ENCODE data around the gene PTPN21. TPM values are rescaled to one million over a fixed set of nuclear protein-coding genes. Genes with fewer than 3 reads are reported as not detected.

The PTPN21 gene
- total and polyA plus RNA-seq, 2 donors (not counting 3 experiments of a cell fraction or from before 2014, with no cell fraction given) = 9.2 to 16.1 TPM

- H3K27me3 ChIP-seq (ENCODE audit: control insufficient read depth in 2 of 2, insufficient read depth in 2 of 2, low read length in 2 of 2) = no peaks in the 10 kb centered on the region
- no peak overlapping the region for H3K9ac ChIP-seq (replicated peaks; ENCODE audit: extremely low read depth, insufficient read depth, low read length)
- H3K36me3 ChIP-seq (ENCODE audit: control insufficient read depth in 2 of 2, extremely low read depth in 1 of 2, insufficient read depth in 2 of 2, low read length in 2 of 2) = peaks cover 0 to 2% of the 10 kb centered on the region in 2 experiments
- TF ChIP-seq GATA2 (IDR thresholded peaks at IDR 0.05; ENCODE audit: insufficient read depth, insufficient read length, low read depth, low read length) = no peak
- TF ChIP-seq FOS (IDR thresholded peaks at IDR 0.05; ENCODE audit: borderline replicate concordance, insufficient read depth, low read length) = peak; percentile 53
- FAIRE-seq = no peak
- intact Hi-C loops (cut with micrococcal nuclease) = no loop called here
- no peak overlapping the region for H3K27ac ChIP-seq (ENCODE audit: insufficient read depth, low read depth, low read length)
- dilution Hi-C loops (cut with MboI; ENCODE audit: extremely low pct_ligation_motif_present, low sequenced_read_pairs) = no loop called here
- H3K9me3 ChIP-seq (replicated peaks; ENCODE audit: control insufficient read depth, insufficient read depth, low read length) = no peaks in the 10 kb centered on the region
- no peak overlapping the region for H3K4me2 ChIP-seq (ENCODE audit: insufficient read depth, low read length)
- DNase-seq (ENCODE audit: low read depth, low spot score) = no peak
- ChIA-PET POLR2A (no interaction called here), CTCF (no interaction called here)
- H3K4me1 ChIP-seq (ENCODE audit: control insufficient read depth, extremely low read depth, insufficient read depth, low read length) = peaks cover 7% of the 10 kb centered on the region
- H3K9me1 ChIP-seq (replicated peaks; ENCODE audit: control insufficient read depth, extremely low read depth, insufficient read depth, low read length) = no peaks in the 10 kb centered on the region
- no TSS peak for BruUV-seq (replicated peaks)
- peaks cover 55% of the 10 kb centered on the region for H3K79me2 ChIP-seq (ENCODE audit: control insufficient read depth, insufficient read depth, low read length)
- H3K4me3 ChIP-seq (replicated peaks in 1 of 3; ENCODE audit: insufficient read depth in 1 of 3, low read depth in 1 of 3, low read length in 3 of 3) = no peak overlapping the region
- H2AFZ ChIP-seq (ENCODE audit: low read depth, low read length) = no peak overlapping the region
- H4K20me1 ChIP-seq (replicated peaks; ENCODE audit: control insufficient read depth, extremely low read depth, insufficient read depth, low read length) = peaks cover 7% of the 10 kb centered on the region
Observed at GRCh38 chr14:88541324-88541723, 13.5 kb downstream of the PTPN21 start.

DNA sequence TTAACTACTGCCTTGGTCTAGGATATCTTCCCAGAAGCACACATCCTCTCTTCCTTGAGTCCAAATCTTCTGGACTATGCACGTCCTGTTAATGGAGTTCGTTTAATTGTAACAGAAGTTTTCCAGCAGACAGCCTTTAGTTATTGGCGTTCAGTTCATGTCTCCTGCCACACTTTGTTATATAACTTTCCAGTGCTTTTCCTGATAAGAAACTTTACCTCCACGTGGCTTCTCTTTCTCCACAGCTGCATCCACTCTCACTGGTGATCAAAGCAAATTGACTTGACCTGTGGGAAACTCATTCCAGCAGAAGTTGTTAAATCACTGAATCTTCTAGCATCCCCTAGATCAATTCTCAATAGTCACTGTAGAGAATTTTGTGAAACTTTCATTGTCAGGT lies 19.0 kb downstream of the PTPN21 start:
- H3K9me1 ChIP-seq (replicated peaks; ENCODE audit: control insufficient read depth, extremely low read depth, insufficient read depth, low read length) = no peaks in the 10 kb centered on the region
- TF ChIP-seq, protein P1, sequence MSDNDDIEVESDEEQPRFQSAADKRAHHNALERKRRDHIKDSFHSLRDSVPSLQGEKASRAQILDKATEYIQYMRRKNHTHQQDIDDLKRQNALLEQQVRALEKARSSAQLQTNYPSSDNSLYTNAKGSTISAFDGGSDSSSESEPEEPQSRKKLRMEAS (IDR thresholded peaks at IDR 0.05; ENCODE audit: insufficient read depth, insufficient read length) = no peak
- TF ChIP-seq POLR2A (IDR thresholded peaks at IDR 0.05; ENCODE audit: low read depth, low read length) (no peak), EZH2 (IDR thresholded peaks at IDR 0.05; ENCODE audit: borderline replicate concordance, low read depth, low read length, severe bottlenecking) (no peak), MYC (IDR thresholded peaks at IDR 0.05; ENCODE audit: low read depth, low read length) (no peak), JUN (IDR thresholded peaks at IDR 0.05; ENCODE audit: borderline replicate concordance, insufficient read depth, insufficient read length, low read depth) (no peak)
- TF ChIP-seq, protein P2, sequence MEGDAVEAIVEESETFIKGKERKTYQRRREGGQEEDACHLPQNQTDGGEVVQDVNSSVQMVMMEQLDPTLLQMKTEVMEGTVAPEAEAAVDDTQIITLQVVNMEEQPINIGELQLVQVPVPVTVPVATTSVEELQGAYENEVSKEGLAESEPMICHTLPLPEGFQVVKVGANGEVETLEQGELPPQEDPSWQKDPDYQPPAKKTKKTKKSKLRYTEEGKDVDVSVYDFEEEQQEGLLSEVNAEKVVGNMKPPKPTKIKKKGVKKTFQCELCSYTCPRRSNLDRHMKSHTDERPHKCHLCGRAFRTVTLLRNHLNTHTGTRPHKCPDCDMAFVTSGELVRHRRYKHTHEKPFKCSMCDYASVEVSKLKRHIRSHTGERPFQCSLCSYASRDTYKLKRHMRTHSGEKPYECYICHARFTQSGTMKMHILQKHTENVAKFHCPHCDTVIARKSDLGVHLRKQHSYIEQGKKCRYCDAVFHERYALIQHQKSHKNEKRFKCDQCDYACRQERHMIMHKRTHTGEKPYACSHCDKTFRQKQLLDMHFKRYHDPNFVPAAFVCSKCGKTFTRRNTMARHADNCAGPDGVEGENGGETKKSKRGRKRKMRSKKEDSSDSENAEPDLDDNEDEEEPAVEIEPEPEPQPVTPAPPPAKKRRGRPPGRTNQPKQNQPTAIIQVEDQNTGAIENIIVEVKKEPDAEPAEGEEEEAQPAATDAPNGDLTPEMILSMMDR (IDR thresholded peaks at IDR 0.05; ENCODE audit: extremely low read depth in 1 of 2, insufficient read depth in 1 of 2, low read depth in 1 of 2, low read length in 2 of 2) = no peak
- ChIA-PET POLR2A (no interaction called here), CTCF (interaction anchor here (1.3 kb wide), 1 partner anchor 20 kb away, joined by 3 read pairs; no protein-coding TSS in a partner anchor)
- H3K27ac ChIP-seq (ENCODE audit: insufficient read depth, low read depth, low read length) = no peak overlapping the region
- no peak for FAIRE-seq
- H3K4me3 ChIP-seq (replicated peaks in 1 of 3; ENCODE audit: insufficient read depth in 1 of 3, low read depth in 1 of 3, low read length in 3 of 3) = no peak overlapping the region
- H3K4me1 ChIP-seq (ENCODE audit: control insufficient read depth, extremely low read depth, insufficient read depth, low read length) = peaks cover 2% of the 10 kb centered on the region
- H3K36me3 ChIP-seq (ENCODE audit: control insufficient read depth in 2 of 2, extremely low read depth in 1 of 2, insufficient read depth in 2 of 2, low read length in 2 of 2) = peaks cover 5 to 6% of the 10 kb centered on the region in 2 experiments
- no peaks in the 10 kb centered on the region for H3K27me3 ChIP-seq (ENCODE audit: control insufficient read depth in 2 of 2, insufficient read depth in 2 of 2, low read length in 2 of 2)
- no TSS peak for BruUV-seq (replicated peaks)
- H4K20me1 ChIP-seq (replicated peaks; ENCODE audit: control insufficient read depth, extremely low read depth, insufficient read depth, low read length) = peaks cover 2% of the 10 kb centered on the region
- no peaks in the 10 kb centered on the region for H3K9me3 ChIP-seq (replicated peaks; ENCODE audit: control insufficient read depth, insufficient read depth, low read length)
- intact Hi-C loops (cut with micrococcal nuclease) (no loop called here), dilution Hi-C loops (cut with MboI; ENCODE audit: extremely low pct_ligation_motif_present, low sequenced_read_pairs) (no loop called here)
- H3K4me2 ChIP-seq (ENCODE audit: insufficient read depth, low read length) = no peak overlapping the region
- H3K9ac ChIP-seq (replicated peaks; ENCODE audit: extremely low read depth, insufficient read depth, low read length) = no peak overlapping the region
- no peak for DNase-seq (ENCODE audit: low read depth, low spot score)
- peaks cover 22% of the 10 kb centered on the region for H3K79me2 ChIP-seq (ENCODE audit: control insufficient read depth, insufficient read depth, low read length)
- H2AFZ ChIP-seq (ENCODE audit: low read depth, low read length) = no peak overlapping the region

Measured in endothelial cell of umbilical vein (primary cell).